HepG2 (cell line): Measurements from ENCODE around the gene TNS1. TPM values are rescaled to one million over a fixed set of nuclear protein-coding genes. Genes with fewer than 3 reads are reported as not detected.

Source experiments
- ATF5 ChIP-seq: sonication (generic); formaldehyde crosslinking; IDR thresholded peaks from 2 replicates; pipeline ENCODE4 v1.4.0; 2020; ENCODE audit warnings: mild to moderate bottlenecking, low read depth, missing genetic modification reagents
- BORCS8-MEF2B ChIP-seq: sonication (generic); formaldehyde crosslinking; IDR thresholded peaks from 2 replicates; pipeline ENCODE4 v1.8.0; 2022; ENCODE audit warnings: mild to moderate bottlenecking, missing genetic modification reagents
- CBX1 ChIP-seq: IDR thresholded peaks from one replicate; pipeline ENCODE4 v1.6.1; 2016; ENCODE audit warnings: antibody characterized with exemption, low read depth
- CBX2 ChIP-seq, 2 experiments: fragments of 200-600 bp in 1 of 2; sonication (generic); formaldehyde crosslinking in 1 of 2; IDR thresholded peaks; 2 replicates each; pipeline versions ENCODE4 v1.7.0 to v1.8.1; 2018 to 2022; ENCODE audit warnings: low read depth in 2 of 2, low read length in 1 of 2, mild to moderate bottlenecking in 1 of 2, missing genetic modification reagents in 1 of 2
- CSRNP2 ChIP-seq: sonication (generic); formaldehyde crosslinking; conservative IDR thresholded peaks from 2 replicates; pipeline ENCODE4 v1.8.0; 2022; ENCODE audit warnings: low read depth, missing genetic modification reagents
- DR1 ChIP-seq: sonication (generic); formaldehyde crosslinking; IDR thresholded peaks from 2 replicates; pipeline ENCODE4 v1.8.0; 2021; ENCODE audit warnings: mild to moderate bottlenecking, missing genetic modification reagents, inconsistent platforms
- FOXA3 ChIP-seq: IDR thresholded peaks from 2 replicates; pipeline ENCODE4 v1.6.1; 2016; ENCODE audit warnings: missing genetic modification reagents, missing compliant biosample characterization
- GFI1 ChIP-seq: sonication (generic); formaldehyde crosslinking; IDR thresholded peaks from 2 replicates; pipeline ENCODE4 v1.5.0; 2020; ENCODE audit warnings: missing genetic modification reagents, mild to moderate bottlenecking, borderline replicate concordance
- HHEX ChIP-seq: IDR thresholded peaks from 2 replicates; pipeline ENCODE4 v1.6.1; 2016; ENCODE audit warnings: control low read depth
- KMT2A ChIP-seq: sonication (generic); formaldehyde crosslinking; IDR thresholded peaks from 2 replicates; pipeline ENCODE4 v1.4.0; 2020; ENCODE audit warnings: missing genetic modification reagents
- MXI1 ChIP-seq: IDR thresholded peaks from 3 replicates; pipeline ENCODE4 v1.6.1; 2012; ENCODE audit warnings: low read depth, low read length, inconsistent platforms, borderline replicate concordance
- NCOR1 ChIP-seq: fragments of 200-600 bp; sonication (generic); IDR thresholded peaks from 2 replicates; pipeline ENCODE4 v1.7.0; 2017; ENCODE audit warnings: antibody characterized with exemption, low read length, borderline replicate concordance
- NFATC3 ChIP-seq: sonication (generic); formaldehyde crosslinking; IDR thresholded peaks from 2 replicates; pipeline ENCODE4 v1.5.1; 2020; ENCODE audit warnings: mild to moderate bottlenecking, missing genetic modification reagents
- NFIB ChIP-seq: sonication (generic); formaldehyde crosslinking; IDR thresholded peaks from 2 replicates; pipeline ENCODE4 v1.9.0; 2021; ENCODE audit warnings: missing genetic modification reagents, mild to moderate bottlenecking, borderline replicate concordance
- SP2 ChIP-seq: sonication (generic); formaldehyde crosslinking; IDR thresholded peaks from 2 replicates; pipeline ENCODE4 v1.5.1; 2020; ENCODE audit warnings: mild to moderate bottlenecking, missing genetic modification reagents
- TFE3 ChIP-seq: IDR thresholded peaks from 2 replicates; pipeline ENCODE4 v1.6.1; 2016
- THAP9 ChIP-seq: sonication (generic); formaldehyde crosslinking; IDR thresholded peaks from 2 replicates; pipeline ENCODE4; 2020; ENCODE audit warnings: missing genetic modification reagents, mild to moderate bottlenecking, borderline replicate concordance
- ZGPAT ChIP-seq: IDR thresholded peaks from 2 replicates; pipeline ENCODE4 v1.6.1; 2016; ENCODE audit warnings: mild to moderate bottlenecking
- ZNF24 ChIP-seq: fragments of 450-650 bp; IDR thresholded peaks from 2 replicates; pipeline ENCODE4 v1.6.1; 2017; ENCODE audit warnings: antibody characterized with exemption, mild to moderate bottlenecking
- ZNF382 ChIP-seq: sonication (generic); formaldehyde crosslinking; IDR thresholded peaks from 2 replicates; pipeline ENCODE4 v1.5.0; 2020; ENCODE audit warnings: missing genetic modification reagents, mild to moderate bottlenecking, borderline replicate concordance
- ZNF761 ChIP-seq: sonication (generic); formaldehyde crosslinking; conservative IDR thresholded peaks from 2 replicates; pipeline ENCODE4 v1.4.0; 2020; ENCODE audit warnings: mild to moderate bottlenecking, missing genetic modification reagents
- ZNF772 ChIP-seq: sonication (generic); formaldehyde crosslinking; IDR thresholded peaks from 2 replicates; pipeline ENCODE4 v1.5.0; 2020; ENCODE audit warnings: mild to moderate bottlenecking, missing genetic modification reagents
- polyA plus RNA-seq, 8 experiments: library from polyadenylated mRNA; depleted of rRNA in 3 of 8; stranded (reverse) in 7 of 8; unstranded in 1 of 8; fragments of >200 nt; fragmentation: Illumina TruSeq in 4 of 8; extraction: Trizol in 4 of 8; gene quantifications; 2 replicates each; pipeline versions ENCODE4 v1.2.1 to v1.2.3, GENCODE V29; 2011 to 2016; ENCODE audit warnings: low read depth in 4 of 8, missing spikeins in 1 of 8, mixed read lengths in 1 of 8; ENCODE audit not compliant: insufficient read depth in 1 of 8
- total RNA-seq, 5 experiments: library from RNA; depleted of rRNA; stranded (reverse); fragments of >200 nt; fragmentation: Illumina TruSeq; extraction: Trizol; gene quantifications; 2 replicates each; pipeline ENCODE4 v1.2.3, GENCODE V29; 2016; ENCODE audit warnings: low read depth in 1 of 5

TNS1 gene
- total and polyA plus RNA-seq, 2 of the 13 experiments (the other 11 are each of a cell fraction or from before 2014, with no cell fraction given): 1.9 to 118 TPM

- TF ChIP-seq THAP9 (CRISPR knock-in tag): no peak
- TF ChIP-seq HHEX: no peak
- no peak for TF ChIP-seq BORCS8-MEF2B
- TF ChIP-seq SP2 (CRISPR knock-in tag): no peak
- no peak for TF ChIP-seq NCOR1
- TF ChIP-seq KMT2A (CRISPR knock-in tag): no peak
- no peak for TF ChIP-seq ZNF772 (CRISPR knock-in tag)
- TF ChIP-seq ZNF382: no peak
- TF ChIP-seq CBX1: no peak
- TF ChIP-seq DR1 (CRISPR knock-in tag): no peak
- no peak for TF ChIP-seq NFIB (CRISPR knock-in tag)
- no peak for TF ChIP-seq ZNF24
- TF ChIP-seq MXI1: no peak
- TF ChIP-seq TFE3 (CRISPR knock-in tag): 0 out of 2 replicates have a peak, but pooled peaks have one; percentile 13
- TF ChIP-seq ZNF761 (CRISPR knock-in tag): no peak
- no peak for TF ChIP-seq ZGPAT (CRISPR knock-in tag)
- no peak for TF ChIP-seq CBX2 (IDR thresholded peaks at IDR 0.05; ENCODE audit: low read depth, low read length)
- no peak for TF ChIP-seq CBX2 (CRISPR knock-in tag; IDR thresholded peaks at IDR 0.05; ENCODE audit: low read depth)
- TF ChIP-seq NFATC3 (CRISPR knock-in tag): no peak
- no peak for TF ChIP-seq GFI1
- 0 out of 2 replicates have a peak, but pooled peaks have one; percentile 11 for TF ChIP-seq FOXA3 (CRISPR knock-in tag)
- no peak for TF ChIP-seq CSRNP2 (CRISPR knock-in tag)
- no peak for TF ChIP-seq ATF5 (CRISPR knock-in tag)
Measured at GRCh38 chr2:217918308-217919024, 84.3 kb downstream of the TNS1 start (continued).
